GM12878 (cell line): ENCODE measurements around the gene RHBDD1. TPM values are rescaled to one million over a fixed set of nuclear protein-coding genes. Genes with fewer than 3 reads are reported as not detected.

ENCODE experiments used
- ATAC-seq: fragments of 200-7000 bp; cut with Tn5 transposase; 3 replicates; pipeline ENCODE4 v1.9.1; 2020; ENCODE audit warnings: mild to moderate bottlenecking, moderate library complexity
- BruUV-seq: library from RNA; stranded (reverse); fragments of 400-500 nt; replicated peaks from 2 replicates; lab custom pipeline; 2021; lab: Mats Ljungman, UMichigan
- CTCF ChIA-PET: fragments of 300-600 bp; sonication (Branson Sonifier 250); formaldehyde crosslinking; extraction: SDS; loops from one replicate; lab custom pipeline; 2021; ENCODE audit warnings: inconsistent platforms; lab: Yijun Ruan, JAX
- POLR2A ChIA-PET: fragments of 350-600 bp; formaldehyde crosslinking; extraction: SDS; loops from one replicate; lab custom pipeline; 2021; ENCODE audit warnings: inconsistent platforms; lab: Charles Lee
- RAD21 ChIA-PET: fragments of 300-600 bp; sonication (Branson Sonifier 250); formaldehyde crosslinking; loops from one replicate; lab custom pipeline; 2023; ENCODE audit warnings: antibody characterized with exemption; ENCODE audit not compliant: unreplicated experiment; lab: Charles Lee
- SMC1A ChIA-PET: fragments of 300-600 bp; sonication (Branson Sonifier 250); formaldehyde crosslinking; loops from one replicate; lab custom pipeline; 2023; ENCODE audit not compliant: unreplicated experiment, uncharacterized antibody; lab: Charles Lee
- DNase-seq: peaks from one replicate; pipeline ENCODE4 v3.0.0-alpha.2; 2011; ENCODE audit warnings: low read depth, low spot score
- FAIRE-seq: peaks from 3 replicates; lab custom pipeline; 2011; peaks lifted over from hg19 to GRCh38; lab: Jason Lieb, UNC
- H2AFZ ChIP-seq: 2 replicates; pipeline ENCODE4 v1.6.0; 2011; ENCODE audit warnings: low read depth, low read length, control low read depth; ENCODE audit not compliant: control insufficient read depth
- H3K27ac ChIP-seq: 2 replicates; pipeline ENCODE4 v1.5.1; 2011; ENCODE audit warnings: control low read depth; ENCODE audit not compliant: control insufficient read depth, insufficient read depth
- H3K27me3 ChIP-seq, 2 experiments: replicated peaks in 1 of 2; 2 replicates each; pipeline versions ENCODE4 v1.6.0 to v1.6.1; 2011; ENCODE audit warnings: low read length in 1 of 2; ENCODE audit not compliant: control insufficient read depth in 2 of 2, insufficient read depth in 2 of 2
- H3K36me3 ChIP-seq, 2 experiments: 2 replicates each; pipeline ENCODE4 v1.5.1; 2011; ENCODE audit warnings: low read length in 1 of 2; ENCODE audit not compliant: control insufficient read depth in 2 of 2, insufficient read depth in 2 of 2
- H3K4me1 ChIP-seq: 2 replicates; pipeline ENCODE4 v1.6.1; 2011; ENCODE audit warnings: mild to moderate bottlenecking, low read length, moderate library complexity, mixed read lengths; ENCODE audit not compliant: control insufficient read depth, insufficient read depth
- H3K4me2 ChIP-seq: 2 replicates; pipeline ENCODE4 v1.6.0; 2011; ENCODE audit warnings: control low read depth; ENCODE audit not compliant: control insufficient read depth, insufficient read depth
- H3K4me3 ChIP-seq: fragments of 200-600 bp; sonication (generic); 2 replicates; pipeline ENCODE4 v1.5.1; 2016
- H3K79me2 ChIP-seq: 2 replicates; pipeline ENCODE4 v1.6.0; 2011; ENCODE audit warnings: low read length; ENCODE audit not compliant: control insufficient read depth, insufficient read depth
- H3K9ac ChIP-seq: 2 replicates; pipeline ENCODE4 v1.8.0; 2011; ENCODE audit warnings: low read length, control low read depth, mixed read lengths; ENCODE audit not compliant: control insufficient read depth, insufficient read depth
- H3K9me3 ChIP-seq: replicated peaks from 3 replicates; pipeline ENCODE4 v1.5.1; 2011; ENCODE audit warnings: mild to moderate bottlenecking, low read length; ENCODE audit not compliant: control insufficient read depth, insufficient read depth
- H4K20me1 ChIP-seq: 2 replicates; pipeline ENCODE4 v1.6.0; 2011; ENCODE audit not compliant: control insufficient read depth, insufficient read depth
- CBX5 ChIP-seq: sonication (generic); IDR thresholded peaks from 2 replicates; pipeline ENCODE4 v1.6.1; 2016; ENCODE audit warnings: low read depth, moderate library complexity, mild to moderate bottlenecking, inconsistent platforms
- CREB1 ChIP-seq: IDR thresholded peaks from 2 replicates; pipeline ENCODE4 v1.6.1; 2012; ENCODE audit warnings: low read depth, mild to moderate bottlenecking, inconsistent platforms
- CREM ChIP-seq: IDR thresholded peaks from 2 replicates; pipeline ENCODE4 v1.6.1; 2014; ENCODE audit warnings: antibody characterized with exemption, low read depth
- GABPA ChIP-seq: IDR thresholded peaks from 2 replicates; pipeline ENCODE4 v1.6.1; 2014; ENCODE audit warnings: antibody characterized with exemption, low read depth, mild to moderate bottlenecking, inconsistent platforms
- MXI1 ChIP-seq: fragments of 150-350 bp; IDR thresholded peaks from 2 replicates; pipeline ENCODE4 v1.6.1; 2011; ENCODE audit warnings: low read depth, mild to moderate bottlenecking, inconsistent platforms, low read length, improper control_type of control experiment
- NR2C2 ChIP-seq: IDR thresholded peaks from 2 replicates; pipeline ENCODE4 v1.6.1; 2011; ENCODE audit warnings: borderline replicate concordance, low read depth; ENCODE audit not compliant: control insufficient read depth, insufficient read length
- POLR2A ChIP-seq: IDR thresholded peaks from 2 replicates; pipeline ENCODE4 v1.6.1; 2011; ENCODE audit warnings: low read depth, mild to moderate bottlenecking, low read length
- POU2F2 ChIP-seq: IDR thresholded peaks from 3 replicates; pipeline ENCODE4 v1.6.1; 2011; ENCODE audit warnings: low read depth, mild to moderate bottlenecking, low read length, borderline replicate concordance
- RCOR1 ChIP-seq: conservative IDR thresholded peaks from 2 replicates; pipeline ENCODE4 v1.6.1; 2012; ENCODE audit warnings: low read depth, low read length, improper control_type of control experiment
- RUNX3 ChIP-seq: IDR thresholded peaks from 2 replicates; pipeline ENCODE4 v1.6.1; 2012; ENCODE audit warnings: low read length, inconsistent platforms
- SMAD5 ChIP-seq: IDR thresholded peaks from 2 replicates; pipeline ENCODE4 v1.6.1; 2016; ENCODE audit warnings: antibody characterized with exemption, low read depth
- SMC3 ChIP-seq: IDR thresholded peaks from 2 replicates; pipeline ENCODE4 v1.6.1; 2011; ENCODE audit warnings: low read length, improper control_type of control experiment, borderline replicate concordance
- SREBF2 ChIP-seq: IDR thresholded peaks from 2 replicates; pipeline ENCODE4 v1.6.1; 2012; ENCODE audit warnings: mild to moderate bottlenecking, low read length
- SRF ChIP-seq, 2 experiments: IDR thresholded peaks; 2 replicates each; pipeline ENCODE4 v1.6.1; 2011; ENCODE audit warnings: low read depth in 2 of 2, low read length in 2 of 2, mild to moderate bottlenecking in 1 of 2, moderate library complexity in 1 of 2
- TCF7 ChIP-seq: IDR thresholded peaks from 2 replicates; pipeline ENCODE4 v1.6.1; 2014; ENCODE audit warnings: antibody characterized with exemption, borderline replicate concordance
- YBX1 ChIP-seq: fragments of 450-650 bp; IDR thresholded peaks from 2 replicates; pipeline ENCODE4 v1.6.1; 2016; ENCODE audit warnings: antibody characterized with exemption
- YY1 ChIP-seq: IDR thresholded peaks from 2 replicates; pipeline ENCODE4 v1.6.1; 2011; ENCODE audit warnings: low read depth, mild to moderate bottlenecking, low read length
- ZBTB40 ChIP-seq: fragments of 450-650 bp; IDR thresholded peaks from 2 replicates; pipeline ENCODE4 v1.6.1; 2016; ENCODE audit warnings: mild to moderate bottlenecking, moderate library complexity, borderline replicate concordance
- ZNF217 ChIP-seq: fragments of 450-650 bp; IDR thresholded peaks from 2 replicates; pipeline ENCODE4 v1.6.1; 2017; ENCODE audit warnings: antibody characterized with exemption, mild to moderate bottlenecking
- WGBS: methylation state at CpG from one replicate; pipeline ENCODE4 v1.1.6; 2016; ENCODE audit warnings: low lambda C conversion rate; ENCODE audit not compliant: insufficient replicate concordance, insufficient coverage; ENCODE audit errors: missing lambda C conversion rate; 5-methylcytosine and 5-hydroxymethylcytosine counted together
- in situ Hi-C: fragments of 300-500 bp; cut with MboI; formaldehyde crosslinking; loops from 9 replicates; pipeline ENCODE4 v1.14.3; 2018; ENCODE audit warnings: mixed read lengths
- intact Hi-C: fragments of 100-400 bp; cut with micrococcal nuclease; formaldehyde crosslinking; loops from one replicate; pipeline ENCODE4 v1.14.2; 2022; ENCODE audit not compliant: unreplicated experiment
- polyA plus RNA-seq, 11 experiments: library from polyadenylated mRNA; depleted of rRNA in 4 of 11; unstranded in 6 of 11; stranded (reverse) in 5 of 11; fragments of >200 nt; fragmentation: Nextera tagmentation in 4 of 11; fragmentation: Illumina TruSeq in 1 of 11; extraction: Ambion mirVana in 4 of 11; extraction: Trizol in 1 of 11; gene quantifications; 1 replicate in 1 of 11; 2 replicates in 10 of 11; pipeline versions ENCODE4 v1.2.1 to v1.2.3, GENCODE V29; 2011 to 2016; ENCODE audit warnings: inconsistent platforms in 2 of 11, missing spikeins in 2 of 11, low read depth in 1 of 11
- total RNA-seq, 4 experiments: library from RNA; depleted of rRNA in 3 of 4; stranded (reverse); fragments of >200 nt in 3 of 4; fragmentation: Illumina TruSeq in 1 of 4; extraction: Trizol in 1 of 4; gene quantifications; 2 replicates each; pipeline versions ENCODE4 v1.2.1 to v1.2.3, GENCODE V29; 2013 to 2021
- TF ChIP-seq, protein P1 (sequence below): fragments of 450-650 bp; IDR thresholded peaks from 2 replicates; pipeline ENCODE4 v1.6.1; 2016; ENCODE audit warnings: mild to moderate bottlenecking

RHBDD1 gene
- total and polyA plus RNA-seq, 10 of the 15 experiments (the other 5 are each of a cell fraction or from before 2014, with no cell fraction given), result 7.1 to 36.4 (median 14.7) TPM

GRCh38 chr2:226790431-226790830 lies 45.4 kb upstream of the RHBDD1 start (continued):
- TF ChIP-seq, protein P1, sequence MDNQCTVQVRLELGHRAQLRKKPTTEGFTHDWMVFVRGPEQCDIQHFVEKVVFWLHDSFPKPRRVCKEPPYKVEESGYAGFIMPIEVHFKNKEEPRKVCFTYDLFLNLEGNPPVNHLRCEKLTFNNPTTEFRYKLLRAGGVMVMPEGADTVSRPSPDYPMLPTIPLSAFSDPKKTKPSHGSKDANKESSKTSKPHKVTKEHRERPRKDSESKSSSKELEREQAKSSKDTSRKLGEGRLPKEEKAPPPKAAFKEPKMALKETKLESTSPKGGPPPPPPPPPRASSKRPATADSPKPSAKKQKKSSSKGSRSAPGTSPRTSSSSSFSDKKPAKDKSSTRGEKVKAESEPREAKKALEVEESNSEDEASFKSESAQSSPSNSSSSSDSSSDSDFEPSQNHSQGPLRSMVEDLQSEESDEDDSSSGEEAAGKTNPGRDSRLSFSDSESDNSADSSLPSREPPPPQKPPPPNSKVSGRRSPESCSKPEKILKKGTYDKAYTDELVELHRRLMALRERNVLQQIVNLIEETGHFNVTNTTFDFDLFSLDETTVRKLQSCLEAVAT, result no peak
- no peak for TF ChIP-seq TCF7
- TF ChIP-seq POU2F2, result no peak
- no peak for TF ChIP-seq CREB1
- TF ChIP-seq RUNX3, result no peak
- no peak for TF ChIP-seq NR2C2
- TF ChIP-seq SREBF2, result no peak
- no peak for TF ChIP-seq POLR2A
- TF ChIP-seq YBX1, result no peak
- TF ChIP-seq SRF (IDR thresholded peaks at IDR 0.05; ENCODE audit: low read depth in 2 of 2, low read length in 2 of 2), result no peak
- no peak for TF ChIP-seq RCOR1
- TF ChIP-seq, all 136 proteins: peak for 0

DNA sequence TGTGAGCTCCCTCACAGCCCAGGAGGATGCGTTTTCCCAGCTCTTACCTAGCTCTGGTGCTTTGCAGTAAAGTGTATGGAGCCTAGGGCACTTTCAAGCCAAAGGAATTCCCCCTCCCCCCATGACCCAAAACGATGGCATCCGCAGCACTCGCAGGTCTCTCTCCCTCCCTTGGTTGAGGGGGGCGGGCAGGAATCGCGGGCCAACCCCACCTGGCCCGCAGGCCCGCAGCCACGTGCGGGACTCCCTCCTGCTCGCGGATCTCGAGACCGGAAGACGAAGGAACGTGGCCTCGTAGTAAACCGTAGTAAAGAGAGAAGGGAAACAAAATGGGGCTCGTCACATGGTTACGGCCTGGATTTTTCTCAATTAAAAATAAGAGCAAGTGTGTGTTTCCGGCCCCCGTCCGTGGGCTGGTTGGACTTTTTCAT lies 44.8 kb upstream of the RHBDD1 start:
- Histone ChIP-seq H3K4me2 (peak overlapping the region; percentile 97), H3K4me1 (peaks cover 6% of the 10 kb centered on the region), H3K36me3 (no peaks in the 10 kb centered on the region), H2AFZ (peak overlapping the region; percentile 97), H3K27me3 (no peaks in the 10 kb centered on the region), H4K20me1 (no peaks in the 10 kb centered on the region), H3K4me3 (peak overlapping the region; percentile 63), H3K27ac (peak overlapping the region; percentile 81), H3K9me3 (no peaks in the 10 kb centered on the region), H3K9ac (peak overlapping the region; percentile 90; the same call in 1 of the 2 replicates), H3K79me2 (no peaks in the 10 kb centered on the region)
- SMC1A ChIA-PET, result interaction anchor here (1.2 to 5.3 kb wide), 2 partner anchors 16 to 20 kb away, joined by 4 to 26 read pairs; no protein-coding TSS in a partner anchor
- CTCF ChIA-PET, result interaction anchor here (0.9 to 4.4 kb wide), 3 partner anchors 9 to 18 kb away, joined by 3 to 16 read pairs (median 4); no protein-coding TSS in a partner anchor
- intact Hi-C loops, result no loop called here
- RAD21 ChIA-PET, result interaction anchor here (1.0 kb wide), 1 partner anchor 12 kb away, joined by 3 read pairs; no protein-coding TSS in a partner anchor
- in situ Hi-C loops, result no loop called here
- BruUV-seq, result no TSS peak
- FAIRE-seq (no peak), ATAC-seq (peak; percentile 70), DNase-seq (peak; percentile 30)
- 4% methylated on average over 24 of the region's 24 CpGs for whole genome bisulfite sequencing
- POLR2A ChIA-PET, result interaction anchor here (2.3 kb wide), 1 partner anchor 18 kb away, joined by 10 read pairs; no protein-coding TSS in a partner anchor
- 0 out of 2 replicates have a peak, but pooled peaks have one; percentile 47 for TF ChIP-seq RCOR1
- no peak for TF ChIP-seq SMC3
- 0 out of 2 replicates have a peak, but pooled peaks have one; percentile 8 for TF ChIP-seq RUNX3
- 0 out of 2 replicates have a peak, but pooled peaks have one; percentile 42 for TF ChIP-seq MXI1
- peak; percentile 64; the same call in 1 of the 2 replicates for TF ChIP-seq GABPA
- TF ChIP-seq ZNF217, result no peak
- TF ChIP-seq SMAD5, result no peak
- TF ChIP-seq CREM, result 0 out of 2 replicates have a peak, but pooled peaks have one; percentile 33
- 0 out of 2 replicates have a peak, but pooled peaks have one; percentile 52 for TF ChIP-seq CBX5
- peak; percentile 89 for TF ChIP-seq YY1
- TF ChIP-seq ZBTB40, result peak; percentile 47; the same call in 1 of the 2 replicates
